ENCODE results near the gene RNF152. TPM values are rescaled to one million over a fixed set of nuclear protein-coding genes. Genes with fewer than 3 reads are reported as not detected.

RNF152 gene
- total and polyA plus RNA-seq, 8 donors: 11.0 to 17.3 (median 14.5) TPM

- intact Hi-C loops (cut with DNase I): no loop called here
- ATAC-seq (no peak), DNase-seq (no peak)
- Histone ChIP-seq H3K9me3 (no peaks in the 10 kb centered on the region), H3K27ac (no peak overlapping the region), H3K36me3 (no peaks in the 10 kb centered on the region), H3K4me1 (peaks cover 0 to 4% of the 10 kb centered on the region in 2 donors), H3K27me3 (no peaks in the 10 kb centered on the region), H3K4me3 (no peak overlapping the region)
- no peak for TF ChIP-seq CTCF (IDR thresholded peaks at IDR 0.05)
These were observed 40.8 kb downstream of the RNF152 start for GRCh38 chr18:61851940-61852451.

GRCh38 chr18:61851279-61851678 is 41.5 kb downstream of the RNF152 start:
- Histone ChIP-seq H3K27ac (no peak overlapping the region), H3K27me3 (no peaks in the 10 kb centered on the region), H3K9me3 (no peaks in the 10 kb centered on the region), H3K4me1 (peaks cover 0 to 4% of the 10 kb centered on the region in 2 donors), H3K4me3 (no peak overlapping the region), H3K36me3 (no peaks in the 10 kb centered on the region)
- intact Hi-C loops (cut with DNase I): no loop called here
- ATAC-seq (no peak), DNase-seq (no peak)
- TF ChIP-seq CTCF (IDR thresholded peaks at IDR 0.05): no peak

GRCh38 chr18:61850756-61851155 is 42.1 kb downstream of the RNF152 start:
- H3K27me3 ChIP-seq: no peaks in the 10 kb centered on the region
- H3K27ac ChIP-seq: no peak overlapping the region
- ATAC-seq (no peak), DNase-seq (no peak)
- TF ChIP-seq CTCF (IDR thresholded peaks at IDR 0.05): no peak
- no peak overlapping the region for H3K4me3 ChIP-seq
- peaks cover 0 to 4% of the 10 kb centered on the region in 2 donors for H3K4me1 ChIP-seq
- no peaks in the 10 kb centered on the region for H3K36me3 ChIP-seq
- H3K9me3 ChIP-seq: no peaks in the 10 kb centered on the region
- intact Hi-C loops (cut with DNase I): no loop called here

- no peak for TF ChIP-seq CTCF (IDR thresholded peaks at IDR 0.05)
- no peak for ATAC-seq
- H3K4me3 ChIP-seq: no peak overlapping the region
- intact Hi-C loops (cut with DNase I): no loop called here
- H3K27me3 ChIP-seq: no peaks in the 10 kb centered on the region
- DNase-seq: no peak
- no peak overlapping the region for H3K27ac ChIP-seq
- H3K36me3 ChIP-seq: no peaks in the 10 kb centered on the region
- H3K4me1 ChIP-seq: no peaks in the 10 kb centered on the region
- H3K9me3 ChIP-seq: no peaks in the 10 kb centered on the region
These were observed 45.5 kb downstream of the RNF152 start for GRCh38 chr18:61847164-61847791.

- H3K4me3 ChIP-seq: no peak overlapping the region
- H3K36me3 ChIP-seq: no peaks in the 10 kb centered on the region
- intact Hi-C loops (cut with DNase I): no loop called here
- ATAC-seq (no peak), DNase-seq (no peak)
- TF ChIP-seq CTCF (IDR thresholded peaks at IDR 0.05): no peak
- H3K4me1 ChIP-seq: no peaks in the 10 kb centered on the region
- no peaks in the 10 kb centered on the region for H3K9me3 ChIP-seq
- no peak overlapping the region for H3K27ac ChIP-seq
- no peaks in the 10 kb centered on the region for H3K27me3 ChIP-seq
These were observed 47.6 kb downstream of the RNF152 start for GRCh38 chr18:61845197-61845596.

Measured in left lung (tissue), 10 donors.